Suprapubic skin (tissue), 4 donors: ENCODE data around the gene THOC5.

Source experiments
- CTCF ChIP-seq, 2 donors: fragments of 200-600 bp in 1 of 2; fragments of 450-650 bp in 1 of 2; sonication (generic) in 1 of 2; IDR thresholded peaks; one replicate each; pipeline ENCODE4 v1.5.1; 2016 to 2019; ENCODE audit warnings: antibody characterized with exemption in 2 of 2, mild to moderate bottlenecking in 1 of 2, moderate library complexity in 1 of 2
- EP300 ChIP-seq: sonication (generic); formaldehyde crosslinking; IDR thresholded peaks from one replicate; pipeline ENCODE4 v1.6.1; 2017; ENCODE audit warnings: antibody characterized with exemption
- POLR2A ChIP-seq, 2 donors: fragments of 450-650 bp; IDR thresholded peaks; one replicate each; pipeline ENCODE4 v1.6.1; 2017; ENCODE audit warnings: antibody characterized with exemption in 2 of 2, mild to moderate bottlenecking in 2 of 2, moderate library complexity in 2 of 2
- POLR2AphosphoS5 ChIP-seq, 3 donors: sonication (generic); formaldehyde crosslinking; IDR thresholded peaks; one replicate each; pipeline ENCODE4 v1.6.1; 2017; ENCODE audit warnings: antibody characterized with exemption in 3 of 3

- TF ChIP-seq POLR2AphosphoS5 (IDR thresholded peaks at IDR 0.05) (no peak), EP300 (no peak), CTCF (IDR thresholded peaks at IDR 0.05) (no peak), POLR2A (IDR thresholded peaks at IDR 0.05) (no peak)
Measured at GRCh38 chr22:29512031-29512430, 41.5 kb downstream of the THOC5 start.
